GM18951 (cell line): ENCODE data around the gene IER5.
"Not testable (repeated sequence)": the region's sequence is repeated elsewhere in the genome, so short reads cannot be mapped to it uniquely, and the experiment has no call there.

Experiments used
- POLR2A ChIP-seq: IDR thresholded peaks from 4 replicates; pipeline ENCODE4 v1.6.1; 2011; ENCODE audit warnings: mild to moderate bottlenecking; ENCODE audit not compliant: insufficient read length, insufficient read depth; ENCODE audit errors: extremely low read depth
- in situ Hi-C: fragments of 300-500 bp; cut with MboI; formaldehyde crosslinking; loops from one replicate; pipeline ENCODE4 v1.12.0; 2022; ENCODE audit warnings: low sequenced_read_pairs, mixed read lengths, inconsistent platforms; ENCODE audit not compliant: unreplicated experiment

Gene IER5

GRCh38 chr1:181088079-181089016 is at the start of gene IER5:
Gene IER5, plus strand, starts transcription at chr1:181088700. Its CDS starts 203 bp downstream, at chr1:181088903.
- in situ Hi-C loops = no loop called here

GRCh38 chr1:181040284-181040865 is 48.1 kb upstream of the IER5 start:
- no peak for TF ChIP-seq POLR2A
- in situ Hi-C loops = no loop called here

More at GRCh38 chr1:181088079-181089016, at the start of gene IER5:
- peak; percentile 100 for TF ChIP-seq POLR2A

DNA sequence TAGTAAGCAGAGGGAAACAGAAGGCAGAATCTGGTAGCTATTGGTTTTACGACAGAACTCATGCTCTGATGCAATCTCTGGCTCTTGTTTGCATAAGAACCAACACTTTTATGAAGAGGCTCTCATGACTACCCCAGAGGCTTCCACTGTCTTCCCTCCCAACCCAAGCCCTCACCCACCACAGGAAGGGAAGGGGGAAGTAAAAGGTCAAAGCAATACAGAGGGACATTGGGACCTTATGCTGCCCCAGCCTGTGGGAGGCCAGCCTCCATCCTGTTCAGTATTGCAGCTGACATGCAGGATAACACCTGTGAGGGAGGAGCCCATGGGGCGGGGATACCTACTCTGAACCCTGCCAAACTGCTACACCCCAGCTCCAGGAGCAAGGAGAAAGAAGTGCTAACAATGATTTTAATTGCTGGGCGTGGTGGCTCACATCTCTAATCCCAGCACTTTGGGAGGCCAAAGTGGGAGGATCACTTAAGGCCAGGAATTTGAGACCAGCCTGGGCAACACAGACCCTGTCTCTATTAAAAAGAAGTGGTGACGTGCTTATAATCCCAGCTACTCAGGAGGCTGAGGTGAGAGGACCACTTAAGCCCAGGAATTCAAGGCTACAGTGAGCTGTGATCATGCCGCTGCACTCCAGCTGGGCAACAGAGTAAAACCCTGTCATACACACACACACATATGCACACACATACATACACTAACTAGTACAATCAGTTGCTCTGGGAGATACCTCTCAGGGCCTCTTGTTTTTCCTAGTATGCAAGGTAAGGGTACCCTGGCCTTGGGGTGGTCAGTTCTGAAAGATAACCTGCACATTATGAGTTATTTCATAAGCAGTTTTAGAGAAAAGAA is 45.2 kb upstream of the IER5 start:
- no peak for TF ChIP-seq POLR2A
- in situ Hi-C loops = no loop called here

- in situ Hi-C loops = no loop called here
Observed at GRCh38 chr1:181044449-181044966, 44.0 kb upstream of the IER5 start.

GRCh38 chr1:181045946-181046345 is 42.6 kb upstream of the IER5 start:
- in situ Hi-C loops = not testable (repeated sequence)

More at GRCh38 chr1:181044449-181044966, 44.0 kb upstream of the IER5 start:
- TF ChIP-seq POLR2A = no peak

DNA sequence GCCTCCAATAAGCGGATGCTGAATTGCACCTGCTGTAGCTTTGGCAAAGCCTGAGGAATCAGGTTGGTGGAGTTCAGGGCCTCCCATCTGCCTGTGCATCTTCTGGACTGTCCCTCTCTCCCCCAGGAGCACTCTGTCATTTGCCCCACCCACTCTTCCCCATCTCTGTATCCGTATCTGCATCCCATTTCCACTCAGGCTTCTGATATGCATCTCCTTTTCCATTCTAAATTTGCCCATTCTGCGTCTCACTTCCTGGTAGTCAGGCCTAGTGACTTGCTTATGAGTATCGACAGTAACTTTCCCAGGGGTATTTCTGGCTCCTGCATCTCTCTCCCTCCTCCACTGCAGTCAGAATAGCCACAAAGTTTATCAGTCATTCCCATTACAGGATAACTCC is 39.1 kb upstream of the IER5 start:
- no peak for TF ChIP-seq POLR2A
- in situ Hi-C loops = no loop called here

DNA sequence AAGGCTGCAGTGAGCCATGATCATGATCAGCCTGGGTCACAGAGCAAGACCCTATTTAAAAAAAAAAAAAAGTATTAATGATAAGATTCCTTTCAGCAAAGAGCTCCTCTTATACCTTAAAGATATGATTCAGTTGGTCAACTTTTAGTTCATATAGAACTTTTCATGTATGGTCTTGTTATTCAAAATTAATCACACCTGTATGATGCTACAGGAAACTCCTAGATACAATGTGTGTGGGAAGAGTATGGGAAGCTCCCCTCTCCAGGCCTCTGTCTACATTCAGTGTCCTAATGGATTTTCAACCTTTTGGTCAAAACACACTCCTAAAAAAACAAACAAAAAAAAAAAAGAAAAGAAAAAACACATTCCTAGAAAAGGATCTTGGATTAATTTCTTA is 37.6 kb upstream of the IER5 start:
- in situ Hi-C loops = no loop called here
- no peak for TF ChIP-seq POLR2A

GRCh38 chr1:181056560-181056959 is 31.9 kb upstream of the IER5 start:
- no peak for TF ChIP-seq POLR2A
- in situ Hi-C loops = no loop called here

DNA sequence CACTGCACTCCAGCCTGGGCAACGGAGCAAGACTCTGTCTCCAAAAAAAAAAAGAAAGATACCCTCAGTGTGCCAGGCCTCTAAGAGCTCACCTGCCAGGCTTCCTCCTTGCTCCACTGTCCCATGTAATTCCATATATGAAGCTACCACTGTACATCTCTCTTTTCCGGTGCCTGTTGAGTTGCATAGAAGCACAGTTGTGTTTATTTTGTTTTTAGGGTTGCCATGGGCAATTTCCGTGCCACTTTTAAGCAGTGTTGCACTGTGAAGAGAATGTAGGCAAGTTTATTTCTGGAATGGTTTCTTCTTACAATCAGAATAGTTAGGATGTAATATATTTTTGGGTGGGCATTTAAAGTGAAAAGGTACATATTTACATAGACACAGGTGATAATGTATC is 31.4 kb upstream of the IER5 start:
- in situ Hi-C loops = no loop called here
- no peak for TF ChIP-seq POLR2A

GRCh38 chr1:181059435-181059834 is 29.1 kb upstream of the IER5 start:
- in situ Hi-C loops = no loop called here

GRCh38 chr1:181060066-181060465 is 28.4 kb upstream of the IER5 start:
- TF ChIP-seq POLR2A = no peak
- in situ Hi-C loops = no loop called here

More at GRCh38 chr1:181059435-181059834, 29.1 kb upstream of the IER5 start:
- no peak for TF ChIP-seq POLR2A

GRCh38 chr1:181060947-181061346 is 27.6 kb upstream of the IER5 start:
- in situ Hi-C loops = not testable (repeated sequence)

DNA sequence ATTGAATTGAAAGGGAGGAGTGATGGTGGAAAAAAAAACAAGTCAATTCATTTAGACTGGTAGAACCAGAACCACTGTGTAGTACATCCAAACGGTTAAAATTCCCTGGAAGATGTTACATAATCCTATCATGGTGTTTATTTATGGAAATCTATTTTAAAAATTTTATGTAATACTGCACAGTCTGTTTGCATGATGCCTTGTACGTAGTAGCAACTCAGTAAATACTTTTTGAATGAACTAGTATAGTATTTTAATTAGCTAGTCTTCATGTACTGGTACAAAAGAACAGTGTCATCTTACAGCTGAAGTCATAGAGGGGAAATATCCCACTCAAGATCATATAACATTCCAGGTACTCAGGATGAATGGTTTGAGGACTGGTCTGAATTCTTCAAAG is 27.0 kb upstream of the IER5 start:
- no peak for TF ChIP-seq POLR2A
- in situ Hi-C loops = no loop called here
